ENCODE measurements around the gene USP10. TPM values are rescaled to one million over a fixed set of nuclear protein-coding genes. Genes with fewer than 3 reads are reported as not detected.

USP10 gene
- total RNA-seq, 1 donor from 2014 or later: 100 TPM

DNA sequence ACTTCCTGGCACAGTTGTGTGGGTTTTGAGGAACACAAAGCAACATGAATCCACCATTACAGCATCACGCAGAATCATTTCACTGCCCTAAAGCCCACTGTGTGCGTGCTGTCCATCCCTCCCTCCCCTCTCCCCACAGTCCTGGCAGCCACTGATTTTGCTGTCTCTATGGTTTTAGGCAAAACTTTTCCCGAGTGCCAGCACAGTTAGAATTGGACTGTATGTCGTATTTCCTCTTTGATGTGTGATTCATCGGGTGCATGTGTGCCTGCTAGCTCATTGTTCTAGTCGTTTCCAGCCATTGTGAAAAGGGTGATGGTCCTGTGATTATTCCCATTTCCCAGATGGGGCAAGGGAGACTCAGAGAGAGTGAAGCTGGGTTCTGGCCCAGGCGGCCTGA lies 38.8 kb upstream of the USP10 start:
- Mint-ChIP-seq H3K27me3 (ENCODE audit: unreplicated experiment) (no peaks in the 10 kb centered on the region), H3K4me3 (ENCODE audit: unreplicated experiment) (no peak overlapping the region), H3K27ac (ENCODE audit: unreplicated experiment) (no peak overlapping the region), H3K36me3 (ENCODE audit: unreplicated experiment) (no peaks in the 10 kb centered on the region), H3K9me3 (ENCODE audit: unreplicated experiment) (peaks cover 2% of the 10 kb centered on the region), H3K4me1 (ENCODE audit: low read depth, unreplicated experiment) (peaks cover 6% of the 10 kb centered on the region)
- TF ChIP-seq, protein P1, sequence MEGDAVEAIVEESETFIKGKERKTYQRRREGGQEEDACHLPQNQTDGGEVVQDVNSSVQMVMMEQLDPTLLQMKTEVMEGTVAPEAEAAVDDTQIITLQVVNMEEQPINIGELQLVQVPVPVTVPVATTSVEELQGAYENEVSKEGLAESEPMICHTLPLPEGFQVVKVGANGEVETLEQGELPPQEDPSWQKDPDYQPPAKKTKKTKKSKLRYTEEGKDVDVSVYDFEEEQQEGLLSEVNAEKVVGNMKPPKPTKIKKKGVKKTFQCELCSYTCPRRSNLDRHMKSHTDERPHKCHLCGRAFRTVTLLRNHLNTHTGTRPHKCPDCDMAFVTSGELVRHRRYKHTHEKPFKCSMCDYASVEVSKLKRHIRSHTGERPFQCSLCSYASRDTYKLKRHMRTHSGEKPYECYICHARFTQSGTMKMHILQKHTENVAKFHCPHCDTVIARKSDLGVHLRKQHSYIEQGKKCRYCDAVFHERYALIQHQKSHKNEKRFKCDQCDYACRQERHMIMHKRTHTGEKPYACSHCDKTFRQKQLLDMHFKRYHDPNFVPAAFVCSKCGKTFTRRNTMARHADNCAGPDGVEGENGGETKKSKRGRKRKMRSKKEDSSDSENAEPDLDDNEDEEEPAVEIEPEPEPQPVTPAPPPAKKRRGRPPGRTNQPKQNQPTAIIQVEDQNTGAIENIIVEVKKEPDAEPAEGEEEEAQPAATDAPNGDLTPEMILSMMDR (IDR thresholded peaks at IDR 0.05; ENCODE audit: partially characterized antibody, unreplicated experiment): no peak
- no peak for DNase-seq

DNA sequence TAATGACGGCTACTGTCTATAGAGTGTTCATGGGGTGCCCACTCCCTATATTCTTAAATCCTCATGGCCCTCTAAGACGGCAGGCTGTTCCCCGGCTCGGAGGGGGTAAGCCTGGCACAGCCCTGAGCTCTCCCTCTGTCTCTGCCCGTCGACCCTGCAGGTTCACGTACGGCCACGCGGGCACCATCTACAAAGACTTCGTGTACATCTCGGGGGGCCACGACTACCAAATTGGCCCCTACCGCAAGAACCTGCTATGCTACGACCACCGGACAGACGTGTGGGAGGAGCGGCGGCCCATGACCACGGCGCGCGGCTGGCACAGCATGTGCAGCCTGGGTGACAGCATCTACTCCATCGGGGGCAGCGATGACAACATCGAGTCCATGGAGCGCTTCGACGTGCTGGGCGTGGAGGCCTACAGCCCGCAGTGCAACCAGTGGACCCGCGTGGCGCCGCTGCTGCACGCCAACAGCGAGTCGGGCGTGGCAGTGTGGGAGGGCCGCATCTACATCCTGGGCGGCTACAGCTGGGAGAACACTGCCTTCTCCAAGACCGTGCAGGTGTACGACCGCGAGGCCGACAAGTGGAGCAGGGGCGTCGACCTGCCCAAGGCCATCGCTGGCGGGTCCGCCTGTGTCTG lies 38.3 kb upstream of the USP10 start:
- Mint-ChIP-seq H3K36me3 (ENCODE audit: unreplicated experiment) (no peaks in the 10 kb centered on the region), H3K4me1 (ENCODE audit: low read depth, unreplicated experiment) (peaks cover 6% of the 10 kb centered on the region), H3K27me3 (ENCODE audit: unreplicated experiment) (no peaks in the 10 kb centered on the region), H3K4me3 (ENCODE audit: unreplicated experiment) (no peak overlapping the region), H3K9me3 (ENCODE audit: unreplicated experiment) (peaks cover 2% of the 10 kb centered on the region), H3K27ac (ENCODE audit: unreplicated experiment) (no peak overlapping the region)
- DNase-seq: no peak
- TF ChIP-seq, protein P1 (IDR thresholded peaks at IDR 0.05; ENCODE audit: partially characterized antibody, unreplicated experiment): no peak

DNA sequence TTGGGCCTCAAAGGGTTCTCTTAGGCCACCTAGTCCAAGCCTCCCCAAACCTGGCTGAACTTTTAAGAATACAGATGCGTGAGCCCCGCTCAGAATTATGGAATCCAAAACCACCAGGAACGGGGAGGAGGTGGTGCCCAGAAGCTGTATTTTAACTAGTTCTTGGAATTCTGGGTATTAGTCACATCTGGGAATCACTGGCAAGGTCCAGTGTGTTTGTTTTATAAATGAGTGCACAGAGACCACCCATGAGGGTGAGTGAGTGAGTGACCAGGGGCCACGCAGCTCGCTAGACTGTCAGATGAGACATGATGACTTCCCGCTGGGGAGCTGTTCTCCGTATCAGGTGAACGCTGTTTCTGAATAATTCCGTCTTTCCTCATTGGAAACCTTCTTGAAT lies 37.3 kb upstream of the USP10 start:
- Mint-ChIP-seq H3K4me3 (ENCODE audit: unreplicated experiment) (no peak overlapping the region), H3K36me3 (ENCODE audit: unreplicated experiment) (no peaks in the 10 kb centered on the region), H3K9me3 (ENCODE audit: unreplicated experiment) (peaks cover 2% of the 10 kb centered on the region), H3K27ac (ENCODE audit: unreplicated experiment) (no peak overlapping the region), H3K27me3 (ENCODE audit: unreplicated experiment) (no peaks in the 10 kb centered on the region), H3K4me1 (ENCODE audit: low read depth, unreplicated experiment) (peaks cover 6% of the 10 kb centered on the region)
- TF ChIP-seq, protein P1 (IDR thresholded peaks at IDR 0.05; ENCODE audit: partially characterized antibody, unreplicated experiment): no peak
- no peak for DNase-seq

DNA sequence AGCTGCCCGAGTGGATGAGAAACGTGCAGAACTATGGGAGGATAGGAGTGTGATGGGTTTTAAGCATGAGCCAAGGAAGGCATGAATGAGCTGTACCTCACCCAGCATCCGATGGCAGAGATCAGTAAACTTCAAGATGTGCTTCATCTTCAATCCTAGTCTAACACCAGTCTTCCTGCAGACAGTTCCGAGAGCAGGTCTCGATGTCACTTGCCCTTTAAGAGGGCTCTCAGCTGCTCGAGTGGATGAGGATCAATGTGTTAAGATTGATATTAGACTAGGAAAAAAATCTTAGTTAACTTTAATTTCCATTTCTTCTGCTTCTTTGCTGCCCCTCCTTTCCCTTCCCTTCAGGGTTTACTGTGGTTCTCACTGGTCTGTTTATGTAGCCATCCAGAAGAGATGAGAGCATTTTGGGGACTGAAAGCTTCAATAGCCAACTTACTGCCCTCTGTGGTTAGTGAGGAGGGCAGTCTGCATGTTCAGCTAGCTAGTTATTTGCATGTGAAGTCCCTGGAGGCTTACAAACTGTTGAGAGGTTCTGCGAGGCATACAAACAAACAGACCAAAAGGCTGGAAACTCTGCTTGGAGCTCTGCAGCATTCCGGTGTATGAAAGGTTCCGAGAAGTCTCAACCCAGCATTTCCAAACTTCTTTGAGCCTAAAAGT lies 36.2 kb upstream of the USP10 start:
- DNase-seq: no peak
- no peaks in the 10 kb centered on the region for H3K36me3 Mint-ChIP-seq (ENCODE audit: unreplicated experiment)
- no peaks in the 10 kb centered on the region for H3K27me3 Mint-ChIP-seq (ENCODE audit: unreplicated experiment)
- no peak overlapping the region for H3K4me3 Mint-ChIP-seq (ENCODE audit: unreplicated experiment)
- H3K4me1 Mint-ChIP-seq (ENCODE audit: low read depth, unreplicated experiment): peaks cover 6% of the 10 kb centered on the region
- peaks cover 2% of the 10 kb centered on the region for H3K9me3 Mint-ChIP-seq (ENCODE audit: unreplicated experiment)
- TF ChIP-seq, protein P1 (IDR thresholded peaks at IDR 0.05; ENCODE audit: partially characterized antibody, unreplicated experiment): no peak
- no peak overlapping the region for H3K27ac Mint-ChIP-seq (ENCODE audit: unreplicated experiment)

DNA sequence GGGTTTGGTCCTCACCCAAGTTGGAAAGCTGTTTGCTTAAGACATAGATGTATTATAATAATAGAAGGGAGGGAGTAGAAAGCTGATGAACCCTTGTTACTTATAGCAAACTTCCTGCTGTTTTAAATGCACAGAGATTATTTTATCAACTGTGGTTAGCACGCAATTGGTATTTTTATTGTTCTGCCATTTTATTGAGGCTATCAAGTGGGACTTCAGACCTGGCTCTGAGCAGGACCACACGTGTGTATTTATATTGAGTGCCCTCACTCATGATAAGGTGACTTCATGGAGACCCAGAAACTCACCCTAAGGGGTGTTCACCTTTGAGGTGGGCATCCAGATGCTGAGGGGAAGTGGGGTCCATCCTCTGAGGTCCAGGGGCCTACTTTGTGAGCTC lies 34.4 kb upstream of the USP10 start:
- DNase-seq: no peak
- Mint-ChIP-seq H3K9me3 (ENCODE audit: unreplicated experiment) (peaks cover under 1% of the 10 kb centered on the region), H3K27me3 (ENCODE audit: unreplicated experiment) (no peaks in the 10 kb centered on the region), H3K4me1 (ENCODE audit: low read depth, unreplicated experiment) (peaks cover 6% of the 10 kb centered on the region), H3K4me3 (ENCODE audit: unreplicated experiment) (no peak overlapping the region), H3K27ac (ENCODE audit: unreplicated experiment) (no peak overlapping the region), H3K36me3 (ENCODE audit: unreplicated experiment) (no peaks in the 10 kb centered on the region)
- TF ChIP-seq, protein P1 (IDR thresholded peaks at IDR 0.05; ENCODE audit: partially characterized antibody, unreplicated experiment): no peak

All from glutamatergic neuron (in vitro differentiated cells).